K562 (cell line): ENCODE results near the gene ARFGAP1. TPM values are rescaled to one million over a fixed set of nuclear protein-coding genes. Genes with fewer than 3 reads are reported as not detected.

Experiments used
- ATAC-seq: fragments of 200-7000 bp; cut with Tn5 transposase; 3 replicates; pipeline ENCODE4 v1.9.1; 2020; ENCODE audit warnings: moderate library complexity
- BruUV-seq: library from RNA; stranded (reverse); fragments of 400-500 nt; replicated peaks from 2 replicates; lab custom pipeline; 2021; lab: Mats Ljungman, UMichigan
- CTCF ChIA-PET: fragments of 300-600 bp; formaldehyde crosslinking; extraction: SDS; loops from one replicate; lab custom pipeline; 2021; ENCODE audit warnings: low intra/inter-chr PET ratio; lab: Yijun Ruan, JAX
- POLR2A ChIA-PET: fragments of 300-600, 350-650 bp; sonication (Branson Sonifier 250); formaldehyde crosslinking; extraction: SDS; loops from one replicate; lab custom pipeline; 2021; ENCODE audit warnings: antibody characterized with exemption, inconsistent platforms; lab: Yijun Ruan, JAX
- DNase-seq, 4 experiments: peaks; one replicate each; pipeline versions ENCODE4 v3.0.0 to v3.0.0-alpha.2; 2011 to 2018; ENCODE audit warnings: low spot score in 3 of 4, mixed read lengths in 3 of 4; ENCODE audit errors: extremely low read depth in 1 of 4
- FAIRE-seq: peaks from 2 replicates; lab custom pipeline; 2011; peaks lifted over from hg19 to GRCh38; lab: Jason Lieb, UNC
- H2AFZ ChIP-seq: 2 replicates; pipeline ENCODE4 v1.6.0; 2011; ENCODE audit warnings: low read depth, low read length, control low read depth, inconsistent platforms
- H3K27ac ChIP-seq: fragments of 200-600 bp; 3 replicates; pipeline ENCODE4 v1.8.0; 2011; ENCODE audit warnings: low read depth, mild to moderate bottlenecking, control low read depth, inconsistent platforms, low read length, moderate library complexity, mixed read lengths; ENCODE audit errors: extremely low read depth
- H3K27me3 ChIP-seq, 2 experiments: fragments of 300-600 bp in 1 of 2; 2 replicates in 1 of 2; 3 replicates in 1 of 2; pipeline versions ENCODE4 v1.6.0 to v1.8.0; 2011; ENCODE audit warnings: inconsistent platforms in 2 of 2, low read length in 2 of 2, mild to moderate bottlenecking in 1 of 2, mixed read lengths in 1 of 2, moderate library complexity in 1 of 2; ENCODE audit not compliant: control insufficient read depth in 2 of 2, insufficient read depth in 2 of 2
- H3K36me3 ChIP-seq: fragments of 300-600 bp; 3 replicates; pipeline ENCODE4 v1.8.0; 2011; ENCODE audit warnings: mild to moderate bottlenecking, low read length, inconsistent platforms; ENCODE audit not compliant: control insufficient read depth, insufficient read depth
- H3K4me1 ChIP-seq, 2 experiments: fragments of 200-600 bp in 1 of 2; replicated peaks in 1 of 2; 2 replicates in 1 of 2; 3 replicates in 1 of 2; pipeline versions ENCODE4 v1.5.1 to v1.8.0; 2011; ENCODE audit warnings: inconsistent platforms in 2 of 2, low read length in 2 of 2, mild to moderate bottlenecking in 1 of 2, mixed read lengths in 1 of 2, moderate library complexity in 1 of 2; ENCODE audit not compliant: control insufficient read depth in 2 of 2, insufficient read depth in 2 of 2
- H3K4me2 ChIP-seq: 2 replicates; pipeline ENCODE4 v1.6.1; 2011; ENCODE audit warnings: low read length, control low read depth, inconsistent platforms, mixed read lengths; ENCODE audit not compliant: insufficient read depth
- H3K4me3 ChIP-seq: fragments of 200-600 bp; sonication (generic), shearing (Covaris generic); 2 replicates; pipeline ENCODE4 v1.5.1; 2016; ENCODE audit warnings: control low read depth, inconsistent platforms
- H3K79me2 ChIP-seq: fragments of 200-600 bp; 3 replicates; pipeline ENCODE4 v1.8.0; 2011; ENCODE audit warnings: low read length, inconsistent platforms; ENCODE audit not compliant: control insufficient read depth, insufficient read depth
- H3K9ac ChIP-seq, 2 experiments: 2 replicates each; pipeline versions ENCODE4 v1.6.0 to v1.6.1; 2011; ENCODE audit warnings: low read depth in 2 of 2, low read length in 2 of 2, control low read depth in 1 of 2, inconsistent platforms in 1 of 2, mild to moderate bottlenecking in 1 of 2, mixed read lengths in 1 of 2; ENCODE audit not compliant: insufficient read depth in 1 of 2
- H3K9me1 ChIP-seq: one replicate; pipeline ENCODE4 v1.6.0; 2011; ENCODE audit warnings: inconsistent platforms, mild to moderate bottlenecking, low read length, moderate library complexity; ENCODE audit not compliant: control insufficient read depth, insufficient read depth
- H3K9me3 ChIP-seq: replicated peaks from 2 replicates; pipeline ENCODE4 v1.5.1; 2011; ENCODE audit warnings: low read depth, low read length, inconsistent platforms; ENCODE audit not compliant: control insufficient read depth, insufficient read depth
- H4K20me1 ChIP-seq: replicated peaks from 2 replicates; pipeline ENCODE4 v1.6.1; 2011; ENCODE audit warnings: low read length, inconsistent platforms, mixed read lengths; ENCODE audit not compliant: control insufficient read depth, insufficient read depth
- BRF1 ChIP-seq: IDR thresholded peaks from 3 replicates; pipeline ENCODE4 v1.6.1; 2011; ENCODE audit warnings: borderline replicate concordance, mild to moderate bottlenecking; ENCODE audit not compliant: insufficient read length; ENCODE audit errors: extremely low read depth
- EHMT2 ChIP-seq: fragments of 450-650 bp; IDR thresholded peaks from 2 replicates; pipeline ENCODE4 v1.6.1; 2018; ENCODE audit warnings: antibody characterized with exemption
- GATAD2B ChIP-seq: fragments of 450-650 bp; IDR thresholded peaks from 2 replicates; pipeline ENCODE4 v1.6.1; 2017; ENCODE audit warnings: mild to moderate bottlenecking, borderline replicate concordance
- HDAC2 ChIP-seq: fragments of 450-650 bp; IDR thresholded peaks from 2 replicates; pipeline ENCODE4 v1.6.1; 2016; ENCODE audit warnings: mild to moderate bottlenecking
- LARP7 ChIP-seq: fragments of 450-650 bp; IDR thresholded peaks from 2 replicates; pipeline ENCODE4 v1.6.1; 2016
- ZNF311 ChIP-seq: fragments of 250-450 bp; sonication (Bioruptor Pico); IDR thresholded peaks from 2 replicates; pipeline ENCODE4 v1.4.0; 2020; ENCODE audit warnings: mild to moderate bottlenecking, moderate library complexity
- ZNF583 ChIP-seq: fragments of 250-450 bp; sonication (Bioruptor Pico); IDR thresholded peaks from 2 replicates; pipeline ENCODE4 v1.4.0; 2020
- WGBS: fragments of 100-300 bp; shearing (Covaris generic); methylation state at CpG from one replicate; pipeline ENCODE4 v1.1.6; 2016; ENCODE audit warnings: low coverage, mixed read lengths; ENCODE audit not compliant: insufficient coverage; ENCODE audit errors: missing lambda C conversion rate; 5-methylcytosine and 5-hydroxymethylcytosine counted together
- in situ Hi-C: fragments of 300-500 bp; cut with MboI; formaldehyde crosslinking; loops from 4 replicates; pipeline ENCODE4 v1.15.0; 2018; ENCODE audit warnings: inconsistent platforms, mixed read lengths
- intact Hi-C: fragments of 100-400 bp; cut with micrococcal nuclease; formaldehyde crosslinking; loops from 2 replicates; pipeline ENCODE4 v1.14.2; 2022
- polyA plus RNA-seq, 8 experiments: library from polyadenylated mRNA; depleted of rRNA in 4 of 8; stranded (reverse) in 5 of 8; unstranded in 3 of 8; fragments of >200 nt; fragmentation: Nextera tagmentation in 2 of 8; fragmentation: Illumina TruSeq in 1 of 8; extraction: Ambion mirVana in 2 of 8; extraction: Trizol in 1 of 8; gene quantifications; 2 replicates each; pipeline versions ENCODE4 v1.2.1 to v1.2.3, GENCODE V29; 2011 to 2014; ENCODE audit warnings: inconsistent platforms in 1 of 8, missing spikeins in 1 of 8
- total RNA-seq, 7 experiments: library from RNA; depleted of rRNA in 6 of 7; stranded (reverse); fragments of >200 nt in 6 of 7; fragmentation: Illumina TruSeq in 2 of 7; extraction: Trizol in 2 of 7; gene quantifications; 2 replicates each; pipeline versions ENCODE4 v1.2.1 to v1.2.3, GENCODE V29; 2011 to 2021; ENCODE audit warnings: low replicate concordance in 1 of 7

The ARFGAP1 gene
- total and polyA plus RNA-seq, 9 of the 15 experiments (the other 6 are each of a cell fraction or from before 2014, with no cell fraction given), result 0.53 to 102 (median 33.5) TPM

GRCh38 chr20:63322933-63323273, 50.3 kb downstream of the ARFGAP1 start:
- DNase-seq (peak in 1 of 4 experiments; percentile 33), FAIRE-seq (no peak), ATAC-seq (no peak)
- Histone ChIP-seq H4K20me1 (no peaks in the 10 kb centered on the region), H3K79me2 (no peaks in the 10 kb centered on the region), H3K4me3 (no peak overlapping the region), H3K9me3 (no peaks in the 10 kb centered on the region), H3K9ac (no peak overlapping the region), H3K9me1 (no peaks in the 10 kb centered on the region), H3K4me2 (no peak overlapping the region), H3K27me3 (peaks cover 19 to 51% of the 10 kb centered on the region in 2 experiments; a peak in 4 of 5 replicates), H3K27ac (no peak overlapping the region), H3K4me1 (peaks cover 0 to 22% of the 10 kb centered on the region in 2 experiments; a peak in 1 of 5 replicates), H2AFZ (no peak overlapping the region), H3K36me3 (no peaks in the 10 kb centered on the region)
- in situ Hi-C loops, result no loop called here
- CTCF ChIA-PET, result no interaction called here
- BruUV-seq, result no TSS peak
- intact Hi-C loops, result no loop called here
- WGBS, result 1% methylated on average over 15 of the region's 15 CpGs
- no peak for TF ChIP-seq BRF1
- TF ChIP-seq EHMT2, result no peak
- TF ChIP-seq GATAD2B, result no peak
- TF ChIP-seq ZNF311, result no peak
- no peak for TF ChIP-seq ZNF583
- no peak for TF ChIP-seq HDAC2
- TF ChIP-seq LARP7, result no peak
- POLR2A ChIA-PET, result interaction anchor here (0.8 kb wide), 1 partner anchor 72 kb away, joined by 3 read pairs; no protein-coding TSS in a partner anchor
